Activated T-cell treated with anti-CD3 and anti-CD28 coated beads for 4 hours (primary cell): ENCODE results near the gene C1orf105.
"Not testable (repeated sequence)": the region's sequence is repeated elsewhere in the genome, so short reads cannot be mapped to it uniquely, and the experiment has no call there.

Experiments used
- DNase-seq: peaks from one replicate; pipeline ENCODE4 v3.0.0-alpha.2; 2020

The C1orf105 gene, protein sequence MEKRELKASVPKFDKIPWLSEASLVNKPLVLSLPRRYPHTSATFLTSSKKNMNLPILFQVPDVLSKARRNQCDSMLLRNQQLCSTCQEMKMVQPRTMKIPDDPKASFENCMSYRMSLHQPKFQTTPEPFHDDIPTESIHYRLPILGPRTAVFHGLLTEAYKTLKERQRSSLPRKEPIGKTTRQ

GRCh38 chr1:172420385-172420784 is at the start of gene C1orf105:
Gene C1orf105 (plus strand): TSS chr1:172420685. CDS start chr1:172420886, 201 bp downstream.
- no peak for DNase-seq

GRCh38 chr1:172371646-172372045 is 48.8 kb upstream of the C1orf105 start:
- not testable (repeated sequence) for DNase-seq

DNA sequence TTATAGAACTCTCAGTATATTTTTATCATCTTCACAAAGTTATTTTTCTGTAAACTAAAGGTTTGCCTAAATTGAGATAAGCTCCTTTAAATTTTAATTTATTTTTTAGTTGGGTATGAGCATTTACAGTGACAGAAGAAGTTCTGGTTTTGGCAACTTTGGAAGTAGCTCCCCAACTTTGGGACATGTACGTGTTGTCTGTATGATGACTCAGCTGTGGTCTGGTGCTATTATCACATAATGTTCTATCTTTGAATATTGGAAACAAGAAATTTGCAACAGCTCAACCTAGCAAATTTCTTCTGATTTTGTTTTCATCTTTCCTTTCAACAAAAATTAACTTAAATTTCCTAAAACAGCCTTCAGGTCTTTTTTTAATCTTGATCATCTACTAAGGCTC is 46.6 kb upstream of the C1orf105 start:
- no peak for DNase-seq

DNA sequence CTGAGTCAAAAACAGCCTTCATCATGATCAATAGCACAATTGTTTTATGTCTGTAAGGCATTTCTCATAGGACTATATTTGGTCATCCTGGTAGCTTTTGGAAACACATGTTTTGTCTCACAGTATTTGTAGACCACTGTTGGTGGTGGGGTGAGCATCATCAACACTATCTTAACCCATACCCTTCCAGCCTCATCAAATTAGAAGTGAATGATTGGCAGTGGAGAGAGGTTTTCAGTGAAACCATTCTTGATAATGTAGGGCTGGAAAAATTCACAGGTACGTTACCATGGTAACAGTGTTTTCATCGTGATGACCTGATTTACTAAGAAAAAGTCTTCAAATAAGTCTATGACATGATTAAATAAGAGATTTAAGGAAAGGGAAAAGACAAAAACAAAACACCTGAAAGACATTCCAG is 45.3 kb upstream of the C1orf105 start:
- no peak for DNase-seq

- DNase-seq: no peak
Measured at GRCh38 chr1:172376431-172376830, 44.1 kb upstream of the C1orf105 start.

- no peak for DNase-seq
Measured at GRCh38 chr1:172377565-172377964, 42.9 kb upstream of the C1orf105 start.

DNA sequence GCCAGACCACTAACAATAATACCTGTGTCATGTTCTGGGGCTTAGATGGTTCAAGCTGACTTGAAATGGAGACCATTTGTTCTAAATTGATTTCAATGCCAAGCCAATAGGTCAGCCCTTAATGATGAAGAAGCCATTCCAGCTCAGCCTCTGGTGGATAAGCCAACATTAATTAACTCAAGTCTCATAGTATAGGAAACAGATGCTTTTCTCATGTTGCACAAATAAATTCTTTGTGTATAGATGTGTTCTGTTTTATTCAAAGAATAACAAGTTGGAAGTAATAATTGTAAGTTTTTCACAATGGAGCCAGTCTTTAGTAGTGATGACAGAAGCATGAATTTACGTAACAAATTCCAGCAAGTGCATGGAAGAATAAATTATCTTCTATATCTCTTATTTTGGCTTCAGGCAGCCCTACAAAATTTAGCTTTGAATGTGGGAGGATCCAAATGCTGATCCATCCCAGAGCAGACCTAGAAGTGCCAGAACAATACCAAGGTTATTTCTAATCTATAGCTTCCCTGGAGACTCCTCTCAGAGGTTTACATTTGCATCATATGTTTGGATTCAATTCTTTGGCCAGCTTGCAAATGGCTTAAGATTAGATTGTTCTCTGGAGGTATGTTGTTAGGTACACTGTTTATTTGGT is 42.2 kb upstream of the C1orf105 start:
- DNase-seq: no peak

DNA sequence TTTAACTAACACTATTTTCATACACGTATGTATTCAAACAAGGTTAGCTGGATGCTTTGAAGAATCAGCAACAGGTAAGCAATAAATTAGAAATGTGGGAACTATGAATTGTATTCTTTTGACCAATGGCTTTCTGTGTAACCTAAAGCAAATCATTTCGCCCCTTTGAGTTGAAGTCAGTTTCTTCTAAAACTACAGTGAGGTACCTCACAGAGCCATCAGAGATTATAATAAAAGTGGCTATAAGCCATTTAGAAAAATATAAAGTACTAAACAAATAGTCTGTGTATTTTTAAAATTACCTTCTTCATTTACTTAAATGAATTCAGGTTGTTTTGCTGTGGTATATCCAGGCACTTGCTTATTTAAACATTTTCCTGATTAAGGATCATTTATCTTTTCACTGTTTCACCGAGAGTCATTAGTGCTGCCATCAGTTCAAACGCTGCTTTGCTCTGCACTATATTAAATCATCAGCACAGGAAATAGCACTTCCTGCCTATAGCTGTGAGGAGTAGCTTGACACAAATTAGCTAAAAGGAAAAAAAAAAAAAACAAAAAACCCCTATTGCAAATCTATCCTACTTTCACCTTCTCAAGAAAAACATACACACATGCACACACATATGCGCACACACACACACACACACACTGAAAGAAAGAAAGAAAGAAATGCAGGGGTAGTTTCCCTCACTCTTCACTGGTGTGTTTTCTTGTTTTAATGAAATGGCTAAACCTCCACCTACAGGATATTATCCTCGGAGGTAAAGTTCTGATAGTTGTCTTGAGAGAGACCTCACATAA is 39.8 kb upstream of the C1orf105 start:
- DNase-seq: no peak

DNA sequence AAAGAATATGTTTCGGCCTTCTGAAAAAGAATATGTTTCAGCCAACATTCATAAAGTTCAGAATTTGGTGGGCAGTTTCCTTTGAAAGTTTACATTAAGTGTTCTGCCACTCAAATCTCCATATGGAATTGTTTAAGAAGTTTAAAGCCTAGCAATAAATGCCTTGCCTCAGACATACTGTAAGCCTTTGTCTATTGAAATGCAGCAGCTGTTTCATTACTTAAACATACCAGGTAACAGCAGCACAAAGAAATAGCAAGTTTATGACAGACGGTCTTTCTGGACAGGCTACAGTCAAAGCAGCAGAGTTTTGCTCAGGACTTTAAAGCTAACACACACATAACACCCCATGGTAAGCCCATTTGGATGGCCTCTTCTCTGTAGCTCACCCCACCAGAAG is 38.5 kb upstream of the C1orf105 start:
- no peak for DNase-seq

DNA sequence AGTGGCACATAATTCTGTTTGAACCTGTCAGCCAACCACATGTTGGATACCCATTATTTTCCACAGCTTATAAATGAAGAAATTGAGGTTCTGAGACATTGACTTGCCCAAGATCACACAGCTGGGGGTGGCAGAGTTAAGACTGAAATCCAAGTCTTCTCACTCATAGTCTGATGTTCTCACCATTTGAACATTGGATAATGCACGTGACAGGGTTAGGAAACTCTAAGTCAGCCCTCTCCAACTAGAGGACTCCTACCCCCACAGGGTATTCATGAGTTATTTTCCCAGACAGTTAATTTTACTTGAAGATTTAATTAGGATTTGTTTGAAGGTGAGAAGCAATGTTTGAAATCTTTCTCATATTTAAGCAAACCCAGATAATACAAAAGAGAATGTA is 38.1 kb upstream of the C1orf105 start:
- no peak for DNase-seq

DNA sequence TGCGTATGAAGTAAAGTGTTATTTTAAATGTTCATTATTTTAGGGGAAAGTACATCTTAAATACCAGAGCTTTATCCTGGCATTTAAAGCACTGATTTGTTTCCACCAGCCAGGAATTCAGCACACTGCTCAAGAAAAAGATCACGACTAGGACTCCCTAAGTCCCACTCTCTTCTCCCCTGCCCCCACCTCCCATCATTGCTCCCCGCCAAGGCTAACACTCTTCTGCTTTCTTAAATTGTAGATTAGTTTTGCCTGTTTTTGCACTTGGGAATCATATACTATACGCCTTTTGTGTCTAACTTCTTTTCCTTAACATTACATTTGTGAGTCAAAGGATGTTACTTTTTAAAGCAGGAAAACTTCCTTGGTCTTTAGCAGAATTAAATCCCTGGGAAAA is 37.5 kb upstream of the C1orf105 start:
- no peak for DNase-seq

- no peak for DNase-seq
Measured at GRCh38 chr1:172383536-172383935, 36.9 kb upstream of the C1orf105 start.

GRCh38 chr1:172384656-172385055 is 35.8 kb upstream of the C1orf105 start:
- no peak for DNase-seq

GRCh38 chr1:172386046-172386445 is 34.4 kb upstream of the C1orf105 start:
- DNase-seq: no peak

DNA sequence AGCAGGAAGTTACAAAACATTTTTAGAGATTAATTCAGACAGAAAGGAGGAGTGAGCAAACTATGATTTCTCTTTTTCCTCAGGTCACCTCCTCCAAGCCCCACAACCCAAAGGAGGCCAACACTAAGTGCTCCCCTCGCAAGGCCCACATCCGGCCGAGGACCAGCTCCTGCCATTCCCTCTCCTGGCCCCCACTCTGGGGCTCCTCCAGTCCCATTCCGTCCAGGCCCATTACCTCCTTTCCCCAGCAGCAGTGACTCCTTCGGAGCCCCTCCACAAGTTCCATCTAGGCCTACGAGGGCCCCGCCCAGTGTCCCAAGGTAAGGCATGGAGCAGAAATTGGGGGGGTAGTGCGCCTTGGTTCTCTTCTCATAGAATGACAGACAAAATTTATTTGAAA is 32.0 kb upstream of the C1orf105 start:
- DNase-seq: no peak

GRCh38 chr1:172390301-172390682 is 30.2 kb upstream of the C1orf105 start:
- no peak for DNase-seq

- no peak for DNase-seq
Measured at GRCh38 chr1:172390683-172391551, 29.6 kb upstream of the C1orf105 start.

DNA sequence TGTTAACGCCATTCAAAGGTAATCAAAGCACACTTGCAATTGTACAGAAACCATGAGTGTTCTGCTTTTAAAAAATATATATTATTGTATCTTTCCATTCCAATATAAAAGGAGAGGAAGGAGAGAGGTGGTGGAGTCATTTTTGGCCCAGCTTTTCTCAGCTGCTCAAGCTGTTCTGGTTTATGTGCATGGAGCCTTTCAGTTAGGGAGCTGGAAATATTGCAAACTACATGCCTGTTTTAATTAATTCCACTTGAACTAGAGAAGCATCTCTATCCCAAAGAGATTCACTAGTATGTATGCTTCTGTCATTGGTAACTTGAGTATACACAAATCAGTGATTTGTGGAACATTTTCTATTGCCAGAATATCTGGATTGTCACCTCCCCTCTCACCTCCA is 28.5 kb upstream of the C1orf105 start:
- DNase-seq: no peak

DNA sequence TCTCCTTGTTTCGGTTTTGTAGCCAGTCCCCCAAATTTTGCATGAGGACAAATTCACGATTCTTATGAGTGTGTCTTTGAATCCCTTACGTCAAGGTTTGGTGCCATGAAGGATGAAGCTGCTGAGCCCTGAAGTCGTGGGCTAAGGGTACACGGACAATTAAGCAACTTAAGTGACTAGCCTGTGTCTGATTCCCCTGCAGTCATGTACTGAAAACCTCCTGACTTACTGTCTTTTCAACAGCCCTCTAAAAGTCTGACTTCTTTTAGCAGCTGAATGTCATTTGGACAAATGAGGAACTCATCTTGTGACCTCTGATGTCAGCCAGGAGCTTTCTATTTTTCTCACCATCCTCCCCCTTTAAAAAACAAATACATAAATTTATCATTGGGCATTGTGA is 27.1 kb upstream of the C1orf105 start:
- DNase-seq: no peak

DNA sequence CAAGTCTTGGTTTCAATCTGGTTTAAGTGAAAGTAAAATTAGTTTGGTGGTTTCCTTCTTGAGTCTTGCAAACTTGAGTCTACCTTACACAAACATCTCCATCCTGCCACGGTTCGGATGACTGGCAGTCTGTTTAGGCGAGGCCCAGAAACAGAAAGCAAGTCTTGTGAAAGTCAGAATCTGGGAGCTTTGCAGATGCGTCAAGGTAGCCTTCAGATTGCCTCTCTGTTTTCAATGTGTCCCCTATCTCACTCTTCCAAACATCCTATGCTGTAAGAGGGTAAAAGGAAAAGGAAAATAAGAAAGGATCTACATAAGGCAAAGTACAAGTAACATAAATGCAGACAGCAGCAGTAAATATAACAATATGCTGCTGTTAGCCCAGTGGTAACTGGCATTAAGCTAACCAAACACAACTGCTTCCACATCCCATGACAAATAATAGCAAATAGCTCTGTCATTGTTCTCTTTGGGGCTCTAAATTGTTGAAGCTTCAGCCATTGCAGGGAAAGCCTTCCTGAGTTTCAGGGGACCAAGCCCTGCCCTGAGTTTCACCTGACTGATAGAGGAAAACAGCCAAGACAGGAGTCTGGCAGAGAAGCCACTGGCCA is 26.2 kb upstream of the C1orf105 start:
- DNase-seq: peak; percentile 43

DNA sequence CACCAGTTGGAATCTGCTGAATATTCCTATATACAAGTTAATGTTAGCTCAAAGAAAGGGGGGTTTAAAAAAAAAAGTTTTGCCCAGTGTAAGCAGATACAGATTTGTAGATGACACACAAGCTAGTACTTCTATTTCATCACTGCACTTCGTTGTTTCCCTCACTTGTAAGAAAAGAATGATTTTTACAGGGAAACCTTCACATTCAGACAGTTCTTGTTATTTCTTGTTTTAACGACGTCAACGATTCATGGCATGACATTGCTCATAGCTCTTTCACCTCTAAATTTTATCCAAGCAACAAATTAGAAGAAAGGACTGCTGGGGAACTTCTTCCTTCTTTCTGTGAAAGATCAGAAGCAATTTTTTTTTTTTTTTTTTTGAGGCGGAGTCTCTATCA is 25.7 kb upstream of the C1orf105 start:
- no peak for DNase-seq

DNA sequence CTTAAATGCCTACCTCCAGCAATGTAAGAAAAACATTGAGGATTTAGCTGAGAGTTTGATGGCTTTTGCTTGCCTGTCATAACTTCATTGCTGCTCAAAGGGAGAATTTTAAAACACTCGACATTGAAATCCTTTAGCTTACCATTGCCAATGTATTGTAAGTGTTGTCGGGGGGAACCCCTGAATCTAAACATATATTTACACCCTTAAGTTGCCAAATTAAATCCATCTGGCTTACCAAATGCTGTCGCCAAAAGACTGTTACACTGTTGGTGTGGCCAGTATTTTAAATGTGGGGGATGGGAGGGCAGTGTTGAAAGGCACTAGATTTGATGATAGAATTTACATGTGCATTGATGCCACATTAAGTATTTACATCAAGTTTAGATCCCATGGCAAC is 24.9 kb upstream of the C1orf105 start:
- DNase-seq: no peak

- DNase-seq: no peak
Measured at GRCh38 chr1:172397221-172397620, 23.3 kb upstream of the C1orf105 start.
